GM19035 (cell line): ENCODE measurements around the gene BMPR1A.

Source experiments
- ATAC-seq: cut with Tn5 transposase; IDR thresholded peaks from one replicate; pipeline ENCODE4 v1.9.1; 2021; ENCODE audit not compliant: unreplicated experiment

The BMPR1A gene

GRCh38 chr10:86759073-86759672 lies 2.8 kb downstream of the BMPR1A start:
- no peak for ATAC-seq

GRCh38 chr10:86763404-86763803 lies 7.0 kb downstream of the BMPR1A start:
- ATAC-seq: no peak

GRCh38 chr10:86765548-86765947 lies 9.1 kb downstream of the BMPR1A start:
- ATAC-seq: no peak

- ATAC-seq: no peak
Measured at GRCh38 chr10:86768412-86769062, 12.1 kb downstream of the BMPR1A start.

DNA sequence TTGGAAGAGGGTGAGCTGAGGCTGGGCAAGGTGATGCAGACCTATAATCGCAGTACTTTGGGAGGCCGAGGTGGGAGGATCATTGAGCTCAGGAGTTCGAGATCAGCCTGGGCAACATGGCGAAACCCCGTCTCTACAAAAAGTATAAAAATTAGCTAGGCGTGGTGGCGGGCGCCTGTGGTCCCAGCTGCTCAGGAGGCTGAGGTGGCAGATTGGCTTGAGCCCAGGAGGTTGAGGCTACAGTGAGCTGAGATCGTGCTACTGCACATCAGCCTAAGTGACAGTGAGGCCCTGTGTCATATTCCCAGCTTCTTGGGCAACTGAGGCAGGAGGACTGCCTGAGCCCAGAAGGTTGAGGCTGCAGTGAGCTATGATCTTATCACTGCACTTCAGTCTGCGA lies 13.6 kb downstream of the BMPR1A start:
- ATAC-seq: no peak

- no peak for ATAC-seq
Measured at GRCh38 chr10:86770412-86770960, 14.1 kb downstream of the BMPR1A start.

GRCh38 chr10:86773498-86773897 lies 17.1 kb downstream of the BMPR1A start:
- no peak for ATAC-seq

- peak; percentile 56 for ATAC-seq
Measured at GRCh38 chr10:86775056-86775869, 18.8 kb downstream of the BMPR1A start.

GRCh38 chr10:86775870-86776180 lies 19.4 kb downstream of the BMPR1A start:
- ATAC-seq: no peak

DNA sequence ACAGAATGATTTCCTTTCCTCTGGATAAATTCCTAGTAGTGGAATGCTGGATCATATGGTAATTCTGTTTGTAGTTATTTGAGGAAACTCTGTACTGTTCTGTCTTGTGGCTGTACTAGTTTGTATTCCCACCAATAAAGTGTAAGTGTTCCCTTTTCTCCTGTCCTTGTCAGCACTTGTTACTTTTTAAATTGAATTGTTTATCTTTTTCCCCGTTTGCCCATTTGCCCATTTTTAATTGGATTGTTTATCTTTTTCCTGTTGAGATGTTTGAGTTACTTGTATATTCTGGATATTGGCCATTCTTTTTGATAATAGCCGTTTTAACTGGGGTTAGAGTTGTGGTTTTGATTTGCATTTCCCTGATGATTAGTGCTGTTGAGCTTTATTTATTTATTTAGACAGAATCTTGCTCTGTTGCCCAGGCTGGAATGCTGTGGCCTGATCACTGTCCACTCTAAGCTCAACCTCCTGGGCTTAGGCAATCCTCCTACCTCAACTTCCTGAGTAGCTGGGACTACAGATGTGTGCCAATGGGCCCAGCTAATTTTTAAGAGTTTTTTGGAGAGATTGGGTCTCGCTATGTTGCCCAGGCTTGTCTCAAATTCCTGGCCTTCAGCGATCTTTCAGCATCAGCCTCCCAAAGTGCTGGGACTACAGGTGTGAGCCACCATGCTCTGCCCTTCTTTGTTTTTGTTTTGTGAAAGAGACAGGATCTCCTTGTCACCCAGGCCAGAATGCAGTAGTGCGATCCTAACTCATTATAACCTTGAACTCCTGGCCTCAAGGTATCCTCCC lies 23.0 kb downstream of the BMPR1A start:
- no peak for ATAC-seq

DNA sequence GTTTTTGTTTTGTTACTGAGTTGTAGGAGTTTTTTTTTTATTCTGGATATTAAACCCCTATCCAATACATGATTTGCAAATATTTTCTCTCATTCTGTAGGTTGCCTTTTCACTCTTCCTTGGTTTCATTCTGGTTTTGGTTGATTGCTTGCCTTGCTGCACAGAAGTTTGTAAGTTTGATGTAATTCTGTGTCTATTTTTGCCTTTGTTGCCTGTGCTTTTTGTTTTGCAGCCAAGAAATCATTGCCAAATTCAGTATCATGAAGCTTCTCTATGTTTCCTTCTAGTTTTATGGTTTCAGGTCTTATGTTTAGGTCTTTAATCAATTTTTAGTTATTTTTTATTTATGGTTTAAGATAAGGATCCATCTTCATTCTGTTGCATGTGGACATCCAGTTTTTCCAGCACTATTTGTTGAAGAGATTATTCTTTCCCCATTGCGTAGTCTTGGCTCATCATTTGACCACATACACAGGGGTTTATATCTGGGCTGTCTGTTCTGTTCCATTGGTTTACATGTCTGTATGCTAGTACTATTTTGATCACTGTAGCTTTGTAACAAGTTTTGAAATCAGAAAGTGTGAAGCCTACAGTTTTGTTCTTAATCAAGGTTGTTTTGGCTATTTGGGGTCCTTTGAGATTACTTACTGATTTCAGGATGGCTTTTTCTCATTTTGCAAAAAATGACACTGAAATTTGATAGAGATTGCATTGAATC lies 26.4 kb downstream of the BMPR1A start:
- peak; percentile 85 for ATAC-seq

DNA sequence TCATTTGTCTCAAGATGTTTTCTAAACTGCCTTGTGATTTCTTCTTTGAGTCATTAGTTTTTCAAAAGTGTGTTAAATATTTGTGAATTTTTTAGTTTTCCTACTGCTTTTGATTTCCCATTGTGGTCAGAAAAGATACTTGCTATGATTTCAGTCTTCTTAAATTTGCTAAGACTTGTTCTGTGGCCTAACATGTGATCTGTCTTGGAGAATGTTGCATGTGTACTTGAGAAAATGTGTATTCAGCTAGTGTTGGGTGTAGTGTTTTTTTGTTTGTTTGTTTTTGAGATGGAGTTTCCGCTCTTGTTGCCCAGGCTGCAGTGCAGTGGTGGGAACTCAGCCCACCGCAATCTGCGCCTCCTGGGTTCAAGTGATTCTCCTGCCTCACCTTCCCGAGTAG lies 28.6 kb downstream of the BMPR1A start:
- ATAC-seq: no peak

DNA sequence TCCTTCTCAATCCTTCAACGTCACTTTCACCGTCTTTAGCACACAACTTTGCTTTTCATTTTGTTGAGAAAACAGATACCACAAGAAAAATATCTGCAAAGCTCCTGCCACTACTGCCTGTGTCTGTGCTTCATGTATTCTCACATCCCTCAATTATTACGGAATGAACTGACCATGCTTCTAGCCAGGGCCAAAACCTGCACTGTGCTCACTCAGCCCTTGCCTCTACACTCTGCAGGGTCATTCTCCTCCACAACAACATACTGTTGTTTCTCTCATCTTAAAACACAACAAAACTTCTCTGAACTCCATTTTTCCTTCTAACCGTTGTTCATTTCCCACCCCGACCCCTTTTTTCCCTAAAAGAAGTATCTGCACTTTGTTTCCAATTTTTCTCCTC lies 29.5 kb downstream of the BMPR1A start:
- no peak for ATAC-seq

GRCh38 chr10:86786368-86786767 lies 29.9 kb downstream of the BMPR1A start:
- no peak for ATAC-seq

- no peak for ATAC-seq
Measured at GRCh38 chr10:86790394-86790793, 34.0 kb downstream of the BMPR1A start.

- no peak for ATAC-seq
Measured at GRCh38 chr10:86792461-86793167, 36.2 kb downstream of the BMPR1A start.

- no peak for ATAC-seq
Measured at GRCh38 chr10:86793696-86794095, 37.3 kb downstream of the BMPR1A start.

GRCh38 chr10:86795353-86795752 lies 38.9 kb downstream of the BMPR1A start:
- no peak for ATAC-seq

DNA sequence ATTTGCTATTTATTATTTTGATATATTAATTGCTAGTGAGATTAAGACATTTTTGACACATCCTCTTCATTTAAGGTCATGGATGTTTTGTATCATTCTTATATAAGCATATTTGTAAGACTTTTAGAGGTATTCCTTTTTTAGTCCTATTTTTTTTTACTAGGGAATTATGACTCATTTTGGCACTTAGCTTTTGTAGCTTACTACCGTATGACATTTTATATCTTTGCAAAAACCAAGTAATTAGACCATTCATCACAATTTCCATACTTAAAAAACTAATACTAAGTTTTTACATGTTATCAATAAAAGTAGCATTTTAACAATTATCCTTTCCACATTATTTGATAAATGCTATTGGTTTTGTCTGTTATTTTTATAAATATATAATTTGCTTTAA lies 41.6 kb downstream of the BMPR1A start:
- ATAC-seq: no peak

GRCh38 chr10:86798611-86799010 lies 42.2 kb downstream of the BMPR1A start:
- ATAC-seq: no peak
